HepG2 (cell line): ENCODE measurements around the gene ANXA6. TPM values are rescaled to one million over a fixed set of nuclear protein-coding genes. Genes with fewer than 3 reads are reported as not detected.
A peak's percentile ranks its signal among the peaks of the same experiment; 100 is the strongest.

Experiments used
- ADNP ChIP-seq: sonication (generic); formaldehyde crosslinking; IDR thresholded peaks from 2 replicates; pipeline ENCODE4 v1.4.0; 2020; ENCODE audit warnings: missing genetic modification reagents
- FLYWCH1 ChIP-seq: sonication (generic); formaldehyde crosslinking; IDR thresholded peaks from 2 replicates; pipeline ENCODE4 v1.8.1; 2023; ENCODE audit warnings: mild to moderate bottlenecking, missing genetic modification reagents
- HES4 ChIP-seq: sonication (generic); formaldehyde crosslinking; IDR thresholded peaks from 2 replicates; pipeline ENCODE4 v1.9.0; 2021; ENCODE audit warnings: mild to moderate bottlenecking, missing genetic modification reagents, borderline replicate concordance
- KDM6A ChIP-seq: IDR thresholded peaks from 2 replicates; pipeline ENCODE4 v1.6.1; 2016; ENCODE audit warnings: low read depth
- MIER3 ChIP-seq: IDR thresholded peaks from 2 replicates; pipeline ENCODE4 v1.6.1; 2016; ENCODE audit warnings: missing compliant biosample characterization, borderline replicate concordance
- PCBP2 ChIP-seq: fragments of 200-400 bp; formaldehyde crosslinking; optimal IDR thresholded peaks from 2 replicates; pipeline ENCODE3; 2018; ENCODE audit warnings: low read length, low read depth; ENCODE audit not compliant: poor library complexity, severe bottlenecking
- PHF20 ChIP-seq: sonication (generic); formaldehyde crosslinking; IDR thresholded peaks from 2 replicates; pipeline ENCODE4 v1.5.0; 2020; ENCODE audit warnings: mild to moderate bottlenecking, missing genetic modification reagents
- PLRG1 ChIP-seq: fragments of 450-650 bp; conservative IDR thresholded peaks from 2 replicates; pipeline ENCODE4 v1.6.1; 2016
- SIN3A ChIP-seq: IDR thresholded peaks from 2 replicates; pipeline ENCODE4 v1.6.1; 2011; ENCODE audit warnings: low read depth, mild to moderate bottlenecking, control low read depth, low read length, borderline replicate concordance
- SMAD3 ChIP-seq: sonication (generic); formaldehyde crosslinking; IDR thresholded peaks from 2 replicates; pipeline ENCODE4 v1.4.0; 2020; ENCODE audit warnings: missing genetic modification reagents
- STAT5B ChIP-seq: sonication (generic); formaldehyde crosslinking; IDR thresholded peaks from 2 replicates; pipeline ENCODE4 v1.4.0; 2020; ENCODE audit warnings: missing genetic modification reagents
- WIZ ChIP-seq: sonication (generic); formaldehyde crosslinking; IDR thresholded peaks from 2 replicates; pipeline ENCODE4 v1.5.1; 2020; ENCODE audit warnings: mild to moderate bottlenecking, missing genetic modification reagents
- ZFP36L1 ChIP-seq: sonication (generic); formaldehyde crosslinking; IDR thresholded peaks from 2 replicates; pipeline ENCODE4 v1.8.0; 2022; ENCODE audit warnings: mild to moderate bottlenecking, missing genetic modification reagents, moderate library complexity
- ZFP36L2 ChIP-seq: sonication (generic); formaldehyde crosslinking; IDR thresholded peaks from 2 replicates; pipeline ENCODE4 v1.4.0; 2020; ENCODE audit warnings: missing genetic modification reagents
- ZNF12 ChIP-seq: sonication (generic); formaldehyde crosslinking; IDR thresholded peaks from 2 replicates; pipeline ENCODE4 v1.5.0; 2020; ENCODE audit warnings: missing genetic modification reagents
- ZNF841 ChIP-seq: sonication (generic); formaldehyde crosslinking; IDR thresholded peaks from 2 replicates; pipeline ENCODE4 v1.8.1; 2023; ENCODE audit warnings: missing genetic modification reagents, borderline replicate concordance
- polyA plus RNA-seq, 8 experiments: library from polyadenylated mRNA; depleted of rRNA in 3 of 8; stranded (reverse) in 7 of 8; unstranded in 1 of 8; fragments of >200 nt; fragmentation: Illumina TruSeq in 4 of 8; extraction: Trizol in 4 of 8; gene quantifications; 2 replicates each; pipeline versions ENCODE4 v1.2.1 to v1.2.3, GENCODE V29; 2011 to 2016; ENCODE audit warnings: low read depth in 4 of 8, missing spikeins in 1 of 8, mixed read lengths in 1 of 8; ENCODE audit not compliant: insufficient read depth in 1 of 8
- total RNA-seq, 5 experiments: library from RNA; depleted of rRNA; stranded (reverse); fragments of >200 nt; fragmentation: Illumina TruSeq; extraction: Trizol; gene quantifications; 2 replicates each; pipeline ENCODE4 v1.2.3, GENCODE V29; 2016; ENCODE audit warnings: low read depth in 1 of 5
- TF ChIP-seq, protein P1 (sequence below): sonication (generic); formaldehyde crosslinking; IDR thresholded peaks from 2 replicates; pipeline ENCODE4 v1.5.0; 2020; ENCODE audit warnings: mild to moderate bottlenecking, missing genetic modification reagents, borderline replicate concordance

The ANXA6 gene
- total and polyA plus RNA-seq, 2 of the 13 experiments (the other 11 are each of a cell fraction or from before 2014, with no cell fraction given), result 103 to 125 TPM

DNA sequence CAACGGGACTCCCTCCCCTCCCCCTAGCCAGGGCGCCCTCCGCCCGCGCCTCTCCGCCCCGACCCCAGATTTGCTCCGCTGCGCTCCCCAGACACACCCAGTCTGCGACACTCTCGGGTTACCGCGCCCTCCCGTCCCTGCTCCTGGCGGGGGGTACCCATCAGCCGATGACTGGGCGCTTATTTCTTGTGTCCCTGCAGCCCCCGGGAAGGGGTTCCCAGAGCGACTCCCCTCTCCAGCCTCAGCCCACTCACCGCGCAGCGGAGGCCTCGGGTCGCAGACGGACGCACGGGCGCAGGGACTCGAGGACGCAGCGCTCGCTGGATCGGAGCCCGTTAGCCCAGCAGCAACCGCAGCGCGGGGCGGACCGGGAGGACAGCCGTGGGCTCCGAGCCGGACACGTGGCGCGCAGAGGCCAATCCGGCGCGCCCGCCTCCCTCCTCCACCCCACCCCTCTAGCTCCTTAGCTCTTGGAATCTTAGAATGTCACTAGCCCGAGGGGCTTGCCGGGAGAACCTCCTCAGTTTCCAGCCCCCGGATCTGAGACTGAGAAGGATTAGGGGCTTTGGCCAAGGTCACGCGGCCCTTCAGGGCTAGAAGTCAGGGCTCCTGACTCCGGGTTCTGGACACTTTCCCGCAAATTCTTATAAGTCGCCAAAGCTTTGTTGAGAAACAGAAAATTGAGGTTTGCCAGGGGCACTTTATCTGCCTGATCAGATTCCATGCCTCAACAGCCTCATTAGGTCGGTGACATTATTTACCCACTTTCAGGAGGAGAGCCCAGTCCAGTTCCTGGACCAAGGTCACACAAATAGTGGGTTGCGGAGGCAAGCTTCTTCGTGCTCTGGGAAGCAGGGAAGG is at the start of gene ANXA6 (continued):
- TF ChIP-seq SIN3A (peak; percentile 69; the same call in 1 of the 2 replicates), FLYWCH1 (CRISPR knock-in tag) (no peak), ZFP36L1 (CRISPR knock-in tag) (peak; percentile 20; the same call in 1 of the 2 replicates), ZNF12 (no peak), ADNP (CRISPR knock-in tag) (no peak), WIZ (CRISPR knock-in tag) (0 out of 2 replicates have a peak, but pooled peaks have one; percentile 68), MIER3 (CRISPR knock-in tag) (0 out of 2 replicates have a peak, but pooled peaks have one; percentile 18), STAT5B (no peak), ZNF841 (CRISPR knock-in tag) (no peak), HES4 (CRISPR knock-in tag) (no peak), PLRG1 (no peak), ZFP36L2 (CRISPR knock-in tag) (no peak), PCBP2 (no peak), PHF20 (no peak; the same call in 1 of the 2 replicates), SMAD3 (CRISPR knock-in tag) (no peak), KDM6A (CRISPR knock-in tag) (no peak)
- TF ChIP-seq, protein P1, sequence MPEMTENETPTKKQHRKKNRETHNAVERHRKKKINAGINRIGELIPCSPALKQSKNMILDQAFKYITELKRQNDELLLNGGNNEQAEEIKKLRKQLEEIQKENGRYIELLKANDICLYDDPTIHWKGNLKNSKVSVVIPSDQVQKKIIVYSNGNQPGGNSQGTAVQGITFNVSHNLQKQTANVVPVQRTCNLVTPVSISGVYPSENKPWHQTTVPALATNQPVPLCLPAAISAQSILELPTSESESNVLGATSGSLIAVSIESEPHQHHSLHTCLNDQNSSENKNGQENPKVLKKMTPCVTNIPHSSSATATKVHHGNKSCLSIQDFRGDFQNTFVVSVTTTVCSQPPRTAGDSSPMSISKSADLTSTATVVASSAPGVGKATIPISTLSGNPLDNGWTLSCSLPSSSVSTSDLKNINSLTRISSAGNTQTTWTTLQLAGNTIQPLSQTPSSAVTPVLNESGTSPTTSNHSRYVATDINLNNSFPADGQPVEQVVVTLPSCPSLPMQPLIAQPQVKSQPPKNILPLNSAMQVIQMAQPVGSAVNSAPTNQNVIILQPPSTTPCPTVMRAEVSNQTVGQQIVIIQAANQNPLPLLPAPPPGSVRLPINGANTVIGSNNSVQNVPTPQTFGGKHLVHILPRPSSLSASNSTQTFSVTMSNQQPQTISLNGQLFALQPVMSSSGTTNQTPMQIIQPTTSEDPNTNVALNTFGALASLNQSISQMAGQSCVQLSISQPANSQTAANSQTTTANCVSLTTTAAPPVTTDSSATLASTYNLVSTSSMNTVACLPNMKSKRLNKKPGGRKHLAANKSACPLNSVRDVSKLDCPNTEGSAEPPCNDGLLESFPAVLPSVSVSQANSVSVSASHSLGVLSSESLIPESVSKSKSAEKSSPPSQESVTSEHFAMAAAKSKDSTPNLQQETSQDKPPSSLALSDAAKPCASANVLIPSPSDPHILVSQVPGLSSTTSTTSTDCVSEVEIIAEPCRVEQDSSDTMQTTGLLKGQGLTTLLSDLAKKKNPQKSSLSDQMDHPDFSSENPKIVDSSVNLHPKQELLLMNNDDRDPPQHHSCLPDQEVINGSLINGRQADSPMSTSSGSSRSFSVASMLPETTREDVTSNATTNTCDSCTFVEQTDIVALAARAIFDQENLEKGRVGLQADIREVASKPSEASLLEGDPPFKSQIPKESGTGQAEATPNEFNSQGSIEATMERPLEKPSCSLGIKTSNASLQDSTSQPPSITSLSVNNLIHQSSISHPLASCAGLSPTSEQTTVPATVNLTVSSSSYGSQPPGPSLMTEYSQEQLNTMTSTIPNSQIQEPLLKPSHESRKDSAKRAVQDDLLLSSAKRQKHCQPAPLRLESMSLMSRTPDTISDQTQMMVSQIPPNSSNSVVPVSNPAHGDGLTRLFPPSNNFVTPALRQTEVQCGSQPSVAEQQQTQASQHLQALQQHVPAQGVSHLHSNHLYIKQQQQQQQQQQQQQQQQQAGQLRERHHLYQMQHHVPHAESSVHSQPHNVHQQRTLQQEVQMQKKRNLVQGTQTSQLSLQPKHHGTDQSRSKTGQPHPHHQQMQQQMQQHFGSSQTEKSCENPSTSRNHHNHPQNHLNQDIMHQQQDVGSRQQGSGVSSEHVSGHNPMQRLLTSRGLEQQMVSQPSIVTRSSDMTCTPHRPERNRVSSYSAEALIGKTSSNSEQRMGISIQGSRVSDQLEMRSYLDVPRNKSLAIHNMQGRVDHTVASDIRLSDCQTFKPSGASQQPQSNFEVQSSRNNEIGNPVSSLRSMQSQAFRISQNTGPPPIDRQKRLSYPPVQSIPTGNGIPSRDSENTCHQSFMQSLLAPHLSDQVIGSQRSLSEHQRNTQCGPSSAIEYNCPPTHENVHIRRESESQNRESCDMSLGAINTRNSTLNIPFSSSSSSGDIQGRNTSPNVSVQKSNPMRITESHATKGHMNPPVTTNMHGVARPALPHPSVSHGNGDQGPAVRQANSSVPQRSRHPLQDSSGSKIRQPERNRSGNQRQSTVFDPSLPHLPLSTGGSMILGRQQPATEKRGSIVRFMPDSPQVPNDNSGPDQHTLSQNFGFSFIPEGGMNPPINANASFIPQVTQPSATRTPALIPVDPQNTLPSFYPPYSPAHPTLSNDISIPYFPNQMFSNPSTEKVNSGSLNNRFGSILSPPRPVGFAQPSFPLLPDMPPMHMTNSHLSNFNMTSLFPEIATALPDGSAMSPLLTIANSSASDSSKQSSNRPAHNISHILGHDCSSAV (CRISPR knock-in tag), result no peak
